Measurements from ENCODE around the gene ATP6V1G3. TPM values are rescaled to one million over a fixed set of nuclear protein-coding genes. Genes with fewer than 3 reads are reported as not detected.

The ATP6V1G3 gene
- total RNA-seq, 1 donor from 2014 or later = not detected

GRCh38 chr1:198491028-198491427 lies 49.5 kb downstream of the ATP6V1G3 start:
- Histone ChIP-seq H3K27ac (no peak overlapping the region), H3K9me3 (no peaks in the 10 kb centered on the region), H3K4me3 (no peak overlapping the region), H3K27me3 (no peaks in the 10 kb centered on the region), H3K36me3 (no peaks in the 10 kb centered on the region), H3K4me1 (peaks cover 7% of the 10 kb centered on the region)
- no peak for DNase-seq (ENCODE audit: extremely low spot score in 2 of 2)
- intact Hi-C loops (cut with DNase I) = no loop called here
- no peak for TF ChIP-seq POLR2A (IDR thresholded peaks at IDR 0.05)
- TF ChIP-seq POLR2AphosphoS5 (IDR thresholded peaks at IDR 0.05; ENCODE audit: insufficient read depth in 1 of 2, low read depth in 1 of 2) = no peak
- no peak for TF ChIP-seq CTCF (IDR thresholded peaks at IDR 0.05)

- no peak overlapping the region for H3K4me3 ChIP-seq
- H3K36me3 ChIP-seq = no peaks in the 10 kb centered on the region
- no peaks in the 10 kb centered on the region for H3K27me3 ChIP-seq
- H3K4me1 ChIP-seq = peaks cover 7% of the 10 kb centered on the region
- H3K9me3 ChIP-seq = no peaks in the 10 kb centered on the region
- intact Hi-C loops (cut with DNase I) = no loop called here
- no peak for DNase-seq (ENCODE audit: extremely low spot score in 2 of 2)
- TF ChIP-seq POLR2A (IDR thresholded peaks at IDR 0.05) = no peak
- no peak for TF ChIP-seq CTCF (IDR thresholded peaks at IDR 0.05)
- TF ChIP-seq POLR2AphosphoS5 (IDR thresholded peaks at IDR 0.05; ENCODE audit: insufficient read depth in 1 of 2, low read depth in 1 of 2) = no peak
- H3K27ac ChIP-seq = no peak overlapping the region
These were observed 50.3 kb downstream of the ATP6V1G3 start for GRCh38 chr1:198490224-198490623.

GRCh38 chr1:198486903-198487302 lies 53.6 kb downstream of the ATP6V1G3 start:
- no peaks in the 10 kb centered on the region for H3K27me3 ChIP-seq
- H3K4me3 ChIP-seq = no peak overlapping the region
- no peak overlapping the region for H3K27ac ChIP-seq
- H3K36me3 ChIP-seq = no peaks in the 10 kb centered on the region
- H3K4me1 ChIP-seq = no peaks in the 10 kb centered on the region
- H3K9me3 ChIP-seq = no peaks in the 10 kb centered on the region
- DNase-seq (ENCODE audit: extremely low spot score in 2 of 2) = no peak
- intact Hi-C loops (cut with DNase I) = loop anchor here (5.0 kb wide), 1 partner anchor 1585 kb away; no protein-coding TSS in a partner anchor
- TF ChIP-seq CTCF (IDR thresholded peaks at IDR 0.05) (no peak), POLR2AphosphoS5 (IDR thresholded peaks at IDR 0.05; ENCODE audit: insufficient read depth in 1 of 2, low read depth in 1 of 2) (no peak), POLR2A (IDR thresholded peaks at IDR 0.05) (no peak)

- TF ChIP-seq POLR2AphosphoS5 (IDR thresholded peaks at IDR 0.05; ENCODE audit: insufficient read depth in 1 of 2, low read depth in 1 of 2) = no peak
- TF ChIP-seq POLR2A (IDR thresholded peaks at IDR 0.05) = no peak
- TF ChIP-seq CTCF (IDR thresholded peaks at IDR 0.05) = no peak
- Histone ChIP-seq H3K36me3 (no peaks in the 10 kb centered on the region), H3K27ac (no peak overlapping the region), H3K9me3 (no peaks in the 10 kb centered on the region), H3K27me3 (no peaks in the 10 kb centered on the region), H3K4me3 (no peak overlapping the region), H3K4me1 (no peaks in the 10 kb centered on the region)
- intact Hi-C loops (cut with DNase I) = no loop called here
- no peak for DNase-seq (ENCODE audit: extremely low spot score in 2 of 2)
These were observed 56.8 kb downstream of the ATP6V1G3 start for GRCh38 chr1:198483645-198484044.

- no peak overlapping the region for H3K27ac ChIP-seq
- H3K4me1 ChIP-seq = no peaks in the 10 kb centered on the region
- no peaks in the 10 kb centered on the region for H3K36me3 ChIP-seq
- no peak overlapping the region for H3K4me3 ChIP-seq
- no peaks in the 10 kb centered on the region for H3K27me3 ChIP-seq
- H3K9me3 ChIP-seq = no peaks in the 10 kb centered on the region
- no peak for TF ChIP-seq POLR2A (IDR thresholded peaks at IDR 0.05)
- TF ChIP-seq CTCF (IDR thresholded peaks at IDR 0.05) = no peak
- intact Hi-C loops (cut with DNase I) = no loop called here
- DNase-seq (ENCODE audit: extremely low spot score in 2 of 2) = no peak
These were observed 57.5 kb downstream of the ATP6V1G3 start for GRCh38 chr1:198483006-198483405.
